WTC11 (cell line): ENCODE data around the gene ORAI2.

Source experiments
- IRF2 ChIP-seq: sonication (generic); formaldehyde crosslinking; IDR thresholded peaks from 2 replicates; pipeline ENCODE4 v1.8.0; 2022; ENCODE audit warnings: low read depth, missing genetic modification reagents, borderline replicate concordance
- MXD4 ChIP-seq: fragments of 250-450 bp; sonication (Bioruptor Pico); IDR thresholded peaks from 2 replicates; pipeline ENCODE4 v1.8.0; 2021; ENCODE audit warnings: mild to moderate bottlenecking, moderate library complexity, borderline replicate concordance
- NR1H2 ChIP-seq: sonication (generic); formaldehyde crosslinking; IDR thresholded peaks from 2 replicates; pipeline ENCODE4 v1.9.0; 2021; ENCODE audit warnings: mild to moderate bottlenecking, moderate library complexity, missing genetic modification reagents
- RORB ChIP-seq: fragments of 250-450 bp; sonication (Bioruptor Pico); IDR thresholded peaks from 2 replicates; pipeline ENCODE4 v1.9.0; 2021; ENCODE audit warnings: mild to moderate bottlenecking
- SMAD3 ChIP-seq: sonication (generic); formaldehyde crosslinking; IDR thresholded peaks from 2 replicates; pipeline ENCODE4 v1.8.0; 2022; ENCODE audit warnings: missing genetic modification reagents, mild to moderate bottlenecking, borderline replicate concordance
- TP53 ChIP-seq: sonication (generic); formaldehyde crosslinking; IDR thresholded peaks from 2 replicates; pipeline ENCODE4 v1.8.1; 2023; ENCODE audit warnings: mild to moderate bottlenecking, missing genetic modification reagents
- USF2 ChIP-seq: sonication (generic); formaldehyde crosslinking; IDR thresholded peaks from 2 replicates; pipeline ENCODE4 v1.8.1; 2023; ENCODE audit warnings: mild to moderate bottlenecking, missing genetic modification reagents, moderate library complexity
- TF ChIP-seq, protein P1 (sequence below): fragments of 200-600 bp; IDR thresholded peaks from 2 replicates; pipeline ENCODE4 v1.8.0; 2022; ENCODE audit warnings: antibody characterized with exemption
- TF ChIP-seq, protein P2 (sequence below): sonication (generic); formaldehyde crosslinking; IDR thresholded peaks from 2 replicates; pipeline ENCODE4 v1.8.0; 2022; ENCODE audit warnings: mild to moderate bottlenecking, missing genetic modification reagents
- TF ChIP-seq, protein P3 (sequence below): sonication (generic); formaldehyde crosslinking; conservative IDR thresholded peaks from 2 replicates; pipeline ENCODE4 v1.8.1; 2023; ENCODE audit warnings: mild to moderate bottlenecking, low read depth, missing genetic modification reagents, moderate library complexity

GRCh38 chr7:102393467-102393866 lies 39.9 kb upstream of the ORAI2 start:
- TF ChIP-seq IRF2 (CRISPR knock-in tag) (no peak), TP53 (CRISPR knock-in tag) (no peak), NR1H2 (no peak), MXD4 (no peak), RORB (no peak), USF2 (no peak), SMAD3 (CRISPR knock-in tag) (no peak)
- TF ChIP-seq, protein P1, sequence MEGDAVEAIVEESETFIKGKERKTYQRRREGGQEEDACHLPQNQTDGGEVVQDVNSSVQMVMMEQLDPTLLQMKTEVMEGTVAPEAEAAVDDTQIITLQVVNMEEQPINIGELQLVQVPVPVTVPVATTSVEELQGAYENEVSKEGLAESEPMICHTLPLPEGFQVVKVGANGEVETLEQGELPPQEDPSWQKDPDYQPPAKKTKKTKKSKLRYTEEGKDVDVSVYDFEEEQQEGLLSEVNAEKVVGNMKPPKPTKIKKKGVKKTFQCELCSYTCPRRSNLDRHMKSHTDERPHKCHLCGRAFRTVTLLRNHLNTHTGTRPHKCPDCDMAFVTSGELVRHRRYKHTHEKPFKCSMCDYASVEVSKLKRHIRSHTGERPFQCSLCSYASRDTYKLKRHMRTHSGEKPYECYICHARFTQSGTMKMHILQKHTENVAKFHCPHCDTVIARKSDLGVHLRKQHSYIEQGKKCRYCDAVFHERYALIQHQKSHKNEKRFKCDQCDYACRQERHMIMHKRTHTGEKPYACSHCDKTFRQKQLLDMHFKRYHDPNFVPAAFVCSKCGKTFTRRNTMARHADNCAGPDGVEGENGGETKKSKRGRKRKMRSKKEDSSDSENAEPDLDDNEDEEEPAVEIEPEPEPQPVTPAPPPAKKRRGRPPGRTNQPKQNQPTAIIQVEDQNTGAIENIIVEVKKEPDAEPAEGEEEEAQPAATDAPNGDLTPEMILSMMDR = no peak
- TF ChIP-seq, protein P2, sequence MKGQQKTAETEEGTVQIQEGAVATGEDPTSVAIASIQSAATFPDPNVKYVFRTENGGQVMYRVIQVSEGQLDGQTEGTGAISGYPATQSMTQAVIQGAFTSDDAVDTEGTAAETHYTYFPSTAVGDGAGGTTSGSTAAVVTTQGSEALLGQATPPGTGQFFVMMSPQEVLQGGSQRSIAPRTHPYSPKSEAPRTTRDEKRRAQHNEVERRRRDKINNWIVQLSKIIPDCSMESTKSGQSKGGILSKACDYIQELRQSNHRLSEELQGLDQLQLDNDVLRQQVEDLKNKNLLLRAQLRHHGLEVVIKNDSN = no peak
- TF ChIP-seq, protein P3, sequence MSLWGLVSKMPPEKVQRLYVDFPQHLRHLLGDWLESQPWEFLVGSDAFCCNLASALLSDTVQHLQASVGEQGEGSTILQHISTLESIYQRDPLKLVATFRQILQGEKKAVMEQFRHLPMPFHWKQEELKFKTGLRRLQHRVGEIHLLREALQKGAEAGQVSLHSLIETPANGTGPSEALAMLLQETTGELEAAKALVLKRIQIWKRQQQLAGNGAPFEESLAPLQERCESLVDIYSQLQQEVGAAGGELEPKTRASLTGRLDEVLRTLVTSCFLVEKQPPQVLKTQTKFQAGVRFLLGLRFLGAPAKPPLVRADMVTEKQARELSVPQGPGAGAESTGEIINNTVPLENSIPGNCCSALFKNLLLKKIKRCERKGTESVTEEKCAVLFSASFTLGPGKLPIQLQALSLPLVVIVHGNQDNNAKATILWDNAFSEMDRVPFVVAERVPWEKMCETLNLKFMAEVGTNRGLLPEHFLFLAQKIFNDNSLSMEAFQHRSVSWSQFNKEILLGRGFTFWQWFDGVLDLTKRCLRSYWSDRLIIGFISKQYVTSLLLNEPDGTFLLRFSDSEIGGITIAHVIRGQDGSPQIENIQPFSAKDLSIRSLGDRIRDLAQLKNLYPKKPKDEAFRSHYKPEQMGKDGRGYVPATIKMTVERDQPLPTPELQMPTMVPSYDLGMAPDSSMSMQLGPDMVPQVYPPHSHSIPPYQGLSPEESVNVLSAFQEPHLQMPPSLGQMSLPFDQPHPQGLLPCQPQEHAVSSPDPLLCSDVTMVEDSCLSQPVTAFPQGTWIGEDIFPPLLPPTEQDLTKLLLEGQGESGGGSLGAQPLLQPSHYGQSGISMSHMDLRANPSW (CRISPR knock-in tag) = no peak
